GM12878 (cell line): ENCODE results near the gene MAPKAP1. TPM values are rescaled to one million over a fixed set of nuclear protein-coding genes. Genes with fewer than 3 reads are reported as not detected.

Experiments used
- DPF2 ChIP-seq: fragments of 450-650 bp; IDR thresholded peaks from 2 replicates; pipeline ENCODE4 v1.6.1; 2017; ENCODE audit warnings: mild to moderate bottlenecking
- LARP7 ChIP-seq: fragments of 450-650 bp; IDR thresholded peaks from 2 replicates; pipeline ENCODE4 v1.6.1; 2017; ENCODE audit warnings: mild to moderate bottlenecking
- PAX8 ChIP-seq: fragments of 450-650 bp; IDR thresholded peaks from 2 replicates; pipeline ENCODE4 v1.6.1; 2017; ENCODE audit warnings: mild to moderate bottlenecking, moderate library complexity
- SIX5 ChIP-seq: IDR thresholded peaks from 2 replicates; pipeline ENCODE4 v1.6.1; 2011; ENCODE audit warnings: mild to moderate bottlenecking, low read depth, low read length, moderate library complexity; ENCODE audit not compliant: severe bottlenecking
- polyA plus RNA-seq, 11 experiments: library from polyadenylated mRNA; depleted of rRNA in 4 of 11; unstranded in 6 of 11; stranded (reverse) in 5 of 11; fragments of >200 nt; fragmentation: Nextera tagmentation in 4 of 11; fragmentation: Illumina TruSeq in 1 of 11; extraction: Ambion mirVana in 4 of 11; extraction: Trizol in 1 of 11; gene quantifications; 1 replicate in 1 of 11; 2 replicates in 10 of 11; pipeline versions ENCODE4 v1.2.1 to v1.2.3, GENCODE V29; 2011 to 2016; ENCODE audit warnings: inconsistent platforms in 2 of 11, missing spikeins in 2 of 11, low read depth in 1 of 11
- total RNA-seq, 4 experiments: library from RNA; depleted of rRNA in 3 of 4; stranded (reverse); fragments of >200 nt in 3 of 4; fragmentation: Illumina TruSeq in 1 of 4; extraction: Trizol in 1 of 4; gene quantifications; 2 replicates each; pipeline versions ENCODE4 v1.2.1 to v1.2.3, GENCODE V29; 2013 to 2021
- TF ChIP-seq, protein P1 (sequence below): fragments of 150-350 bp; IDR thresholded peaks from 2 replicates; pipeline ENCODE4 v1.6.1; 2016; ENCODE audit warnings: low read depth, low read length
- TF ChIP-seq, protein P2 (sequence below): fragments of 150-350 bp; IDR thresholded peaks from 2 replicates; pipeline ENCODE4 v1.6.1; 2014; ENCODE audit warnings: mild to moderate bottlenecking, low read depth, low read length
- TF ChIP-seq, protein P3 (sequence below): fragments of 450-650 bp; conservative IDR thresholded peaks from 2 replicates; pipeline ENCODE4 v1.6.1; 2017; ENCODE audit warnings: mild to moderate bottlenecking, moderate library complexity

MAPKAP1 gene
- total and polyA plus RNA-seq, 10 of the 15 experiments (the other 5 are each of a cell fraction or from before 2014, with no cell fraction given), result 5.1 to 188 (median 105) TPM

DNA sequence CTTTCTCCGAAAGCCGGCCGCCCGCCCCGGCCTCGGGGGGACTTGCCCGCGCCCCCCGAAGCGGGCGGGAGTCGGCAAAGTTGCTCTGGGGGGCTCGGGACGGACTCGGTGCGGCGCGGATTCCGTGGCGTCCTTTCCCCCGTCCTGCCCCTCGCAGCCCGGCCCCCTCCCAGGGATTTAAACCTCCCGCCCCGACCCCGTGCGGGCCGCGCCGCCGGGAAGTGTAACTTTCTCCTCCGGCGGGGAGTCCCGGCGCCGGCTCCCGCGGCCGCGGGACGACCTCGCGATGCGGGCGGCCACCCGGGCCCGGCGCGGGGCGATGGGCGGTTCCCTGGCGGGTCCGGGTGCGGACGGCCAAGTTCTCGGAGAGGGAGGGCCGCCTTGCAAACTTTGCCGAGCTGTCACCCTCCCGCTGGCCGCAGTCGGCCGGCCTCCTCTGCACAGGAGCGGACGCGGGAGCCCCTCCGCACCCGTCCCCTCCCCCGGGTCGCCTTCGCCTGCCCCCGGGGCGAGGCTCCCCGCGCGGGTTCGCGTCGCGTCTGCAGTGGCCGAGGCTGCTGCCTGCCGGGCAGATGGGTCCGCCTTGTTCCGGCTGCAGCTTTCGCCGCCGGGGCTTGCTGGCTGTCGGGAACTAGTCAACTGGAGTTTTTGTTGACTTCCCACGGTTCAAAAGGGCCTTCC lies 40.9 kb upstream of the MAPKAP1 start (continued):
- TF ChIP-seq, protein P1, sequence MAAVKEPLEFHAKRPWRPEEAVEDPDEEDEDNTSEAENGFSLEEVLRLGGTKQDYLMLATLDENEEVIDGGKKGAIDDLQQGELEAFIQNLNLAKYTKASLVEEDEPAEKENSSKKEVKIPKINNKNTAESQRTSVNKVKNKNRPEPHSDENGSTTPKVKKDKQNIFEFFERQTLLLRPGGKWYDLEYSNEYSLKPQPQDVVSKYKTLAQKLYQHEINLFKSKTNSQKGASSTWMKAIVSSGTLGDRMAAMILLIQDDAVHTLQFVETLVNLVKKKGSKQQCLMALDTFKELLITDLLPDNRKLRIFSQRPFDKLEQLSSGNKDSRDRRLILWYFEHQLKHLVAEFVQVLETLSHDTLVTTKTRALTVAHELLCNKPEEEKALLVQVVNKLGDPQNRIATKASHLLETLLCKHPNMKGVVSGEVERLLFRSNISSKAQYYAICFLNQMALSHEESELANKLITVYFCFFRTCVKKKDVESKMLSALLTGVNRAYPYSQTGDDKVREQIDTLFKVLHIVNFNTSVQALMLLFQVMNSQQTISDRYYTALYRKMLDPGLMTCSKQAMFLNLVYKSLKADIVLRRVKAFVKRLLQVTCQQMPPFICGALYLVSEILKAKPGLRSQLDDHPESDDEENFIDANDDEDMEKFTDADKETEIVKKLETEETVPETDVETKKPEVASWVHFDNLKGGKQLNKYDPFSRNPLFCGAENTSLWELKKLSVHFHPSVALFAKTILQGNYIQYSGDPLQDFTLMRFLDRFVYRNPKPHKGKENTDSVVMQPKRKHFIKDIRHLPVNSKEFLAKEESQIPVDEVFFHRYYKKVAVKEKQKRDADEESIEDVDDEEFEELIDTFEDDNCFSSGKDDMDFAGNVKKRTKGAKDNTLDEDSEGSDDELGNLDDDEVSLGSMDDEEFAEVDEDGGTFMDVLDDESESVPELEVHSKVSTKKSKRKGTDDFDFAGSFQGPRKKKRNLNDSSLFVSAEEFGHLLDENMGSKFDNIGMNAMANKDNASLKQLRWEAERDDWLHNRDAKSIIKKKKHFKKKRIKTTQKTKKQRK, result no peak
- TF ChIP-seq SIX5, result no peak
- no peak for TF ChIP-seq PAX8
- TF ChIP-seq, protein P2, sequence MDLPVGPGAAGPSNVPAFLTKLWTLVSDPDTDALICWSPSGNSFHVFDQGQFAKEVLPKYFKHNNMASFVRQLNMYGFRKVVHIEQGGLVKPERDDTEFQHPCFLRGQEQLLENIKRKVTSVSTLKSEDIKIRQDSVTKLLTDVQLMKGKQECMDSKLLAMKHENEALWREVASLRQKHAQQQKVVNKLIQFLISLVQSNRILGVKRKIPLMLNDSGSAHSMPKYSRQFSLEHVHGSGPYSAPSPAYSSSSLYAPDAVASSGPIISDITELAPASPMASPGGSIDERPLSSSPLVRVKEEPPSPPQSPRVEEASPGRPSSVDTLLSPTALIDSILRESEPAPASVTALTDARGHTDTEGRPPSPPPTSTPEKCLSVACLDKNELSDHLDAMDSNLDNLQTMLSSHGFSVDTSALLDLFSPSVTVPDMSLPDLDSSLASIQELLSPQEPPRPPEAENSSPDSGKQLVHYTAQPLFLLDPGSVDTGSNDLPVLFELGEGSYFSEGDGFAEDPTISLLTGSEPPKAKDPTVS, result no peak
- TF ChIP-seq, protein P3, sequence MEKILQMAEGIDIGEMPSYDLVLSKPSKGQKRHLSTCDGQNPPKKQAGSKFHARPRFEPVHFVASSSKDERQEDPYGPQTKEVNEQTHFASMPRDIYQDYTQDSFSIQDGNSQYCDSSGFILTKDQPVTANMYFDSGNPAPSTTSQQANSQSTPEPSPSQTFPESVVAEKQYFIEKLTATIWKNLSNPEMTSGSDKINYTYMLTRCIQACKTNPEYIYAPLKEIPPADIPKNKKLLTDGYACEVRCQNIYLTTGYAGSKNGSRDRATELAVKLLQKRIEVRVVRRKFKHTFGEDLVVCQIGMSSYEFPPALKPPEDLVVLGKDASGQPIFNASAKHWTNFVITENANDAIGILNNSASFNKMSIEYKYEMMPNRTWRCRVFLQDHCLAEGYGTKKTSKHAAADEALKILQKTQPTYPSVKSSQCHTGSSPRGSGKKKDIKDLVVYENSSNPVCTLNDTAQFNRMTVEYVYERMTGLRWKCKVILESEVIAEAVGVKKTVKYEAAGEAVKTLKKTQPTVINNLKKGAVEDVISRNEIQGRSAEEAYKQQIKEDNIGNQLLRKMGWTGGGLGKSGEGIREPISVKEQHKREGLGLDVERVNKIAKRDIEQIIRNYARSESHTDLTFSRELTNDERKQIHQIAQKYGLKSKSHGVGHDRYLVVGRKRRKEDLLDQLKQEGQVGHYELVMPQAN, result peak; percentile 60; the same call in 1 of the 2 replicates
- peak; percentile 46; the same call in 1 of the 2 replicates for TF ChIP-seq DPF2
- TF ChIP-seq LARP7, result peak; percentile 55
